ENCODE results near the gene SATB2.

Gene SATB2

DNA sequence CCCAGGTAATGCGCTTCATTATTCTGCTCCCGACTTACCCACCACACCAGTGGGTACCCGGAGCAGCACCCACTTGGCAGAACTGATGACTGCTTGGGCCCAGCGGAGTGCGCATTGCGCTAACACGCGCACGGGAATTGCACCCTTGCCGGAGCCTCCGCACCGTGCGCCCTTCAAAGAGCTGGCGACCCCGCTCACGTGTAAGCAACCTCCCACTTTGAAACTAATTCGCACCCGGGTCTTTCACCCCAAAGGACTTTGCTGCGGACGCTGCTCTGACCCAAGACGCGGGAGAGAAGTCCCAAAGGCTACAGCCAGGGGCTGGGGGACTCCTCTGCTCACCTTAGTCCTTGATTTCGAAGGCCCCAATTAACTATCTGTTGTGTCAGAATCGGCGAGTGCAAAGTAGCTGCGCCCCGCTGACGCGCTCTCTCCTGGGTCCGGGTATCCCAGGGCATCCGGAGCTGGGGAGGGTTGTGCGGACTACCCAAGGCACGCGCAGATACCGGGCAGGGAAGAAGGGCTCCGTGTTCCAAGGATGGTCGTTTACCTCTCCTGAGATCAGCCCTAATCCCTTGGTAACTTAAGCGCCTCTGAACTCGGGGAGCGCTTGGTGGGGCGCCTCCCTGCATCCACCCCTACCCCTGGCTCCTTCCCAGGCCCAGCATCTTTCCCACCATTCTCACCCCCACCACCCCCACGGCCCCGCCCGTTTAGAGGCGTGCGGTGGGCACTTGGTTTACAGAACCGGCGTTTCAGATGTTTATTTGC, 13.1 kb upstream of the SATB2 start:
- in situ Hi-C loops (cut with MboI; ENCODE audit: low sequenced_read_pairs, unreplicated experiment): no loop called here
- peak; percentile 18 for DNase-seq (ENCODE audit: low spot score)
- TF ChIP-seq, protein P1, sequence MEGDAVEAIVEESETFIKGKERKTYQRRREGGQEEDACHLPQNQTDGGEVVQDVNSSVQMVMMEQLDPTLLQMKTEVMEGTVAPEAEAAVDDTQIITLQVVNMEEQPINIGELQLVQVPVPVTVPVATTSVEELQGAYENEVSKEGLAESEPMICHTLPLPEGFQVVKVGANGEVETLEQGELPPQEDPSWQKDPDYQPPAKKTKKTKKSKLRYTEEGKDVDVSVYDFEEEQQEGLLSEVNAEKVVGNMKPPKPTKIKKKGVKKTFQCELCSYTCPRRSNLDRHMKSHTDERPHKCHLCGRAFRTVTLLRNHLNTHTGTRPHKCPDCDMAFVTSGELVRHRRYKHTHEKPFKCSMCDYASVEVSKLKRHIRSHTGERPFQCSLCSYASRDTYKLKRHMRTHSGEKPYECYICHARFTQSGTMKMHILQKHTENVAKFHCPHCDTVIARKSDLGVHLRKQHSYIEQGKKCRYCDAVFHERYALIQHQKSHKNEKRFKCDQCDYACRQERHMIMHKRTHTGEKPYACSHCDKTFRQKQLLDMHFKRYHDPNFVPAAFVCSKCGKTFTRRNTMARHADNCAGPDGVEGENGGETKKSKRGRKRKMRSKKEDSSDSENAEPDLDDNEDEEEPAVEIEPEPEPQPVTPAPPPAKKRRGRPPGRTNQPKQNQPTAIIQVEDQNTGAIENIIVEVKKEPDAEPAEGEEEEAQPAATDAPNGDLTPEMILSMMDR (IDR thresholded peaks at IDR 0.05; ENCODE audit: borderline replicate concordance, control extremely low read depth, extremely low read depth, insufficient read depth, missing control alignments): no peak

DNA sequence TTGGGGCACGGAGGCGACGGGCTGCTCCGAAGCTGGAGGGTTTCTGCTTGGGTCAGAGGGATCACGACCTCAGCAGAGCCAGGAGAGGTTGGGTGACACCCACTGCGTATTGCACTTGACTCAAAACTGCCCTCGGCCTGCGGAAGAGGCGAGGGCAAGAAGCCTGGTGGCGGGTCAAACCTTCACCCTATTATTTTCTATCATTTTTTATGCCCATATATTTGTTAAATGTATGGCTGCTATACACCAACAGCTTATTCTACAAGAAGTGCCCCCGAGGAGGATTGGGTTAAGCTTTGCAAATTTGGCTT, 12.6 kb upstream of the SATB2 start:
- DNase-seq (ENCODE audit: low spot score): no peak
- TF ChIP-seq, protein P1 (IDR thresholded peaks at IDR 0.05; ENCODE audit: borderline replicate concordance, control extremely low read depth, extremely low read depth, insufficient read depth, missing control alignments): no peak
- in situ Hi-C loops (cut with MboI; ENCODE audit: low sequenced_read_pairs, unreplicated experiment): no loop called here

DNA sequence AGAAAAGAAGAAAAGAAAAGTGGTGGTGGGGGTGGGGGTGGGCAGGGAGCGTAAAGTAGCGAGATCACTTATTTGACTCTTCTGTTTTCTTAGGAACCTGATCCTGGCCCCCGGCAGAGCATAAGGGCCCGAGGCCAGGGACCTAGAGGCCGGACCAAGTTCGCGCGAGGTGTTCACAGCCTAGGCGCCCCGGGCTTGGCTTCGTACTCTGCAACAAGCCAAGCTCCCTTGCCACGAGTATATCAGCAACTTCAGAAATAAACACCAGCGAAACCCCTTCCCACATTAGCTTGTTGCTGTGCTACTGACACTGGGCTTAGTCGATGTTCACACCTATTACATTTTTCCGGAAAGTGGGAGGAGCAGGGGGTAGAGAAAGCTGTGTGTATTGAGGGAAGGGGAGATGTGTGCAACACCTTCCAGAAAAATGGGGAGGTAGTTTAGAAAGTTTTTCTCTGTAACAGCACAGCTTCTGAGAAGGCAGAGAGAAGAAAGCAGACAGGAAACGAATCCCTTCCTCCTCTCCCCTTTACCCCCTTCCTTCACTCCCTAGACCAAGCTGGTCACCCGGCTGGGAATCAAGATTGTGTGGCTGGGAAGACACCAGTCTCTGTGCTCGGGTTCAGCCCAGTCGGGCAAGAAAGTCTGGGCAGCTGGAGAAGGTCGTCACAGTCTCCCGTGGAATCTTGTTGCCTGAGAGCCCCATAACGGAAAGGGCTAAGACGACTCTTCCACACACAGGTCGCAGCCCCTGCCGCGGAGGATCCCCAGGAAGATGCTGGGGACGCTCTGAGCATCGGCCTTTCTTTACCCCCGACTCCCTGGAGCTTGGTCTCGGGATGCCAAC, 12.0 kb upstream of the SATB2 start:
- TF ChIP-seq, protein P1 (IDR thresholded peaks at IDR 0.05; ENCODE audit: borderline replicate concordance, control extremely low read depth, extremely low read depth, insufficient read depth, missing control alignments): no peak
- in situ Hi-C loops (cut with MboI; ENCODE audit: low sequenced_read_pairs, unreplicated experiment): no loop called here
- DNase-seq (ENCODE audit: low spot score): peak; percentile 22

DNA sequence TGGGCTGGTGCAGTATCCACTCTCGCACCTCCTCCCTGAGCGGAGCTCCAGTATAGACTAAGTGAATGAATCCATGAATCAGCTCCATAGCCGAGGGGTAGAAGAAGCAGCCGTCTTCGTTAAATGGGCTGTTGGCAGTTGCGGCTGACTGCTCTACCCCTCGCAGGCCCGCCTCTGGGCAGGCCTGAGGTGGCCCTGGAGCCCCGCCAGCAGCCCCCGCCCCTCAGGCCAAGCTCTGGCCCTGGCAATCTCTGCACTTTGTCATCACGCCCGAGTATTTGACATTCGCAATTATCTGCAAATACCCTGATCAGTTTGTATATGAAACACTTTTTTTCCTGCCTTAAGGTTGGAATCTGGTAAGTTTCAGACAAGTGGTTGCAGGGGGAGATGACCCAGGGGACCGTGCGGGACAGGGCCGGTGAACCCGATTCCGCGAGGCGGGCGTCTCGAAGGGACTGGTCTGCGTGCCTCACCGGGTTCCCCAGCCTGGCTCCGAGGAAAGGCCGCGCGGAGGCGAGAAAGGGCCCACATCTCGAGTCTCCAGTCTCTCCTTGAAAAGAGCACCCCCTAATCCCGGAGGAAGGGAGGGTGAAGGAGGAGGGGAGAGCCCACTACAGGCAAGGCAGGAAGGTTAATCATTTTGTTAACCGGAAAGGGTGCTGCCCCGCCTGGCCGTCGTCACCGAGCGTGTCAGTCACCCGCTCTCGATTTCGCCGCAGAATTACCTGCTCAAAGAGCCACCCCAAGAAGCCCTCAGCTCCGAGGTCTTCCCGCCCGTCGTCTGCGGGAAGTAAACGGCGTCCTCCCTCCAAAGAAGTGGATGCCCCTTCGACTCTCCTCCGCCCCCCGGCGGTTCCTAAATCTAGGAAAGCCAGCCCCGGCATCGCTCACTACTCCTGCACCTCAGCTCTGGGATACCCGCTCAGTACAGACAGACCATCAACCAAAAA, 11.1 kb upstream of the SATB2 start:
- in situ Hi-C loops (cut with MboI; ENCODE audit: low sequenced_read_pairs, unreplicated experiment): no loop called here
- TF ChIP-seq, protein P1 (IDR thresholded peaks at IDR 0.05; ENCODE audit: borderline replicate concordance, control extremely low read depth, extremely low read depth, insufficient read depth, missing control alignments): no peak
- DNase-seq (ENCODE audit: low spot score): peak; percentile 22

DNA sequence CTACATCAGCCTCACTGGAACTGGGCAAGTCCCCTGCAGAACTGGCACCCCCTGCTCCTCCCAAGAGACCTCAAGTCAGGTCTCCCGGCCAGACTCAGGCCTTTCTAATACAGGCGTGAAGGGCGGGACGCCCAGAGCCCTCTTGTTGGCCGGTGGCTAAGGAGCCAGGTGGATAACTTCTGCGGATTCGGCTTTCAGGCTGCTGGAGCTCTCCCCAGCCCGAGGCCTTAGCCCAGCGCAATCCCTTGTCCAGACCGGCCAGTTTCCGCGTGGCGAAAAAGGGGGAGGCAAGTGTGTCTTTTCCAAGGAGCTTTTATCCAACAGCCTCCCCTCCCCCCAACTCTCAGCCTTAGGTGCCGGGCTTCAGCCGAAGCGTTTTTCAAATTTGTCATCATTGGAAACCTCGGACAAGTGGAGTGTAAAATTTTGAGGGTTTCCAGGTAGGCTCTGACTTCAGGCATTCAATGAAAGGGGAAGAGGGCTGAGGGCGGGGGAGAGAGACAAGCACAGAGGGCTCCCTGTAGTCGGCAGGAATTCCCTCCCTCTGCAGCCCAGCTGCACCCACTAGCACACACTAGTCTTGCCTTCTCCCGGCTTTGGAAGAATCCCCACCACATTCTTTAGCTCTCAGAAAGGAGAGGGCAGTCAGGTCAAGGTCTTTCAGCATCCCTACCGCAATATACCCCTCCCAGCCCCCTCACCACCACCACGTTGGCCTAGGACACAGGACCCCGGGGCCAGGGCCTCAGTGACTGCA, 9.5 kb upstream of the SATB2 start:
- in situ Hi-C loops (cut with MboI; ENCODE audit: low sequenced_read_pairs, unreplicated experiment): no loop called here

More for the DNA sequence above, 9.5 kb upstream of the SATB2 start:
- peak; percentile 23 for DNase-seq (ENCODE audit: low spot score)
- TF ChIP-seq, protein P1 (IDR thresholded peaks at IDR 0.05; ENCODE audit: borderline replicate concordance, control extremely low read depth, extremely low read depth, insufficient read depth, missing control alignments): no peak

Measured in GM13976 (cell line).